Measurements from ENCODE around the gene PGAP3.

GRCh38 chr17:39667945-39668924 is 19.6 kb downstream of the PGAP3 start, which contains the start of gene PNMT:
- TF ChIP-seq CTCF (IDR thresholded peaks at IDR 0.05; ENCODE audit: low read length) (peak; percentile 79), EZH2 (IDR thresholded peaks at IDR 0.05; ENCODE audit: borderline replicate concordance, low read length) (no peak)
